Caco-2 (cell line): ENCODE data around the gene CITED4. TPM values are rescaled to one million over a fixed set of nuclear protein-coding genes. Genes with fewer than 3 reads are reported as not detected.

Experiments
- BruUV-seq: library from RNA; stranded (reverse); fragments of 400-500 nt; replicated peaks from 2 replicates; lab custom pipeline; 2021; lab: Mats Ljungman, UMichigan
- CTCF ChIA-PET: fragments of 300-600 bp; sonication (Branson Sonifier 250); formaldehyde crosslinking; loops from one replicate; lab custom pipeline; 2022; ENCODE audit warnings: antibody characterized with exemption; lab: Charles Lee
- POLR2A ChIA-PET: fragments of 300-600 bp; sonication (Branson Sonifier 250); formaldehyde crosslinking; loops from one replicate; lab custom pipeline; 2022; ENCODE audit warnings: antibody characterized with exemption; lab: Charles Lee
- DNase-seq, 2 experiments: peaks; one replicate each; pipeline versions ENCODE4 v3.0.0 to v3.0.0-alpha.2; 2020 to 2022
- H3K27me3 ChIP-seq: replicated peaks from 2 replicates; pipeline ENCODE4 v1.6.0; 2011; ENCODE audit warnings: low read length; ENCODE audit not compliant: control insufficient read depth, insufficient read depth
- H3K36me3 ChIP-seq: 2 replicates; pipeline ENCODE4 v1.5.1; 2011; ENCODE audit warnings: low read length; ENCODE audit not compliant: control insufficient read depth, insufficient read depth
- H3K4me1 ChIP-seq: fragments of 250-450 bp; sonication (Bioruptor Pico); 2 replicates; pipeline ENCODE4 v1.5.1; 2020; ENCODE audit warnings: mild to moderate bottlenecking
- H3K4me3 ChIP-seq: 2 replicates; pipeline ENCODE4 v1.5.1; 2011; ENCODE audit warnings: low read depth, mild to moderate bottlenecking, control low read depth, low read length
- H3K9me3 ChIP-seq: fragments of 250-450 bp; sonication (Bioruptor Pico); 2 replicates; pipeline ENCODE4 v1.5.1; 2020; ENCODE audit warnings: mild to moderate bottlenecking, moderate library complexity
- H3K27ac Mint-ChIP-seq: one replicate; pipeline ENCODE4 v1.8.0; 2022; ENCODE audit warnings: mixed read lengths; ENCODE audit not compliant: unreplicated experiment
- H3K27me3 Mint-ChIP-seq: one replicate; pipeline ENCODE4 v1.8.0; 2022; ENCODE audit warnings: mixed read lengths; ENCODE audit not compliant: insufficient read depth, unreplicated experiment
- H3K36me3 Mint-ChIP-seq: one replicate; pipeline ENCODE4 v1.8.0; 2022; ENCODE audit warnings: mild to moderate bottlenecking, mixed read lengths; ENCODE audit not compliant: insufficient read depth, unreplicated experiment
- H3K4me1 Mint-ChIP-seq: one replicate; pipeline ENCODE4 v1.8.0; 2022; ENCODE audit warnings: low read depth, mixed read lengths; ENCODE audit not compliant: unreplicated experiment
- H3K4me3 Mint-ChIP-seq: one replicate; pipeline ENCODE4 v1.8.0; 2022; ENCODE audit warnings: mild to moderate bottlenecking, moderate library complexity, mixed read lengths; ENCODE audit not compliant: unreplicated experiment
- H3K9me3 Mint-ChIP-seq: one replicate; pipeline ENCODE4 v1.8.0; 2022; ENCODE audit warnings: mixed read lengths; ENCODE audit not compliant: unreplicated experiment
- CTCF ChIP-seq, 2 experiments: fragments of 200-600 bp in 1 of 2; IDR thresholded peaks; 1 replicate in 1 of 2; 2 replicates in 1 of 2; pipeline versions ENCODE4 v1.5.1 to v1.8.0; 2011 to 2022; ENCODE audit warnings: antibody characterized with exemption in 1 of 2, control low read depth in 1 of 2, inconsistent platforms in 1 of 2, low read depth in 1 of 2, low read length in 1 of 2, mild to moderate bottlenecking in 1 of 2, moderate library complexity in 1 of 2; ENCODE audit not compliant: insufficient read depth in 1 of 2, severe bottlenecking in 1 of 2, unreplicated experiment in 1 of 2
- intact Hi-C: fragments of 100-400 bp; cut with micrococcal nuclease; formaldehyde crosslinking; loops from one replicate; pipeline ENCODE4 v1.10.0; 2022; ENCODE audit not compliant: unreplicated experiment
- total RNA-seq: library from RNA; stranded (reverse); gene quantifications from 2 replicates; pipeline ENCODE4 v1.2.3, GENCODE V29; 2022

The CITED4 gene
- total RNA-seq, 1 experiment from 2014 or later = 19.5 TPM

GRCh38 chr1:40899230-40899870, 37.2 kb upstream of the CITED4 start:
- POLR2A ChIA-PET = interaction anchor here (0.5 kb wide), 1 partner anchor 40 kb away, joined by 4 read pairs; no protein-coding TSS in a partner anchor
- Mint-ChIP-seq H3K27ac (peak overlapping the region; percentile 67), H3K9me3 (peaks cover 11% of the 10 kb centered on the region), H3K36me3 (no peaks in the 10 kb centered on the region), H3K27me3 (no peaks in the 10 kb centered on the region), H3K4me3 (no peak overlapping the region), H3K4me1 (peaks cover 13% of the 10 kb centered on the region)
- no peak overlapping the region for H3K4me3 ChIP-seq
- intact Hi-C loops = loop anchor here (1.0 kb wide), 1 partner anchor 36 kb away; no protein-coding TSS in a partner anchor
- H3K4me1 ChIP-seq = peaks cover 26% of the 10 kb centered on the region
- no peaks in the 10 kb centered on the region for H3K36me3 ChIP-seq
- no peaks in the 10 kb centered on the region for H3K27me3 ChIP-seq
- H3K9me3 ChIP-seq = peaks cover under 1% of the 10 kb centered on the region; the same call in 1 of the 2 replicates
- CTCF ChIA-PET = no interaction called here
- BruUV-seq = no TSS peak
- no peak for TF ChIP-seq CTCF (IDR thresholded peaks at IDR 0.05; ENCODE audit: insufficient read depth in 1 of 2, low read depth in 1 of 2, low read length in 1 of 2, severe bottlenecking in 1 of 2, unreplicated experiment in 1 of 2)
- DNase-seq = peak; percentile 66 to 85

- Mint-ChIP-seq H3K27ac (peak overlapping the region; percentile 67), H3K27me3 (no peaks in the 10 kb centered on the region), H3K9me3 (peaks cover 15% of the 10 kb centered on the region), H3K36me3 (no peaks in the 10 kb centered on the region), H3K4me1 (peaks cover 13% of the 10 kb centered on the region), H3K4me3 (no peak overlapping the region)
- no peaks in the 10 kb centered on the region for H3K27me3 ChIP-seq
- no peaks in the 10 kb centered on the region for H3K36me3 ChIP-seq
- no peak overlapping the region for H3K4me3 ChIP-seq
- CTCF ChIA-PET = no interaction called here
- no TSS peak for BruUV-seq
- DNase-seq = no peak
- POLR2A ChIA-PET = no interaction called here
- peaks cover 7% of the 10 kb centered on the region; the same call in 1 of the 2 replicates for H3K9me3 ChIP-seq
- intact Hi-C loops = no loop called here
- H3K4me1 ChIP-seq = peaks cover 26% of the 10 kb centered on the region
- TF ChIP-seq CTCF (IDR thresholded peaks at IDR 0.05; ENCODE audit: insufficient read depth in 1 of 2, low read depth in 1 of 2, low read length in 1 of 2, severe bottlenecking in 1 of 2, unreplicated experiment in 1 of 2) = no peak
These were observed 36.3 kb upstream of the CITED4 start for GRCh38 chr1:40898431-40898901.

GRCh38 chr1:40897513-40897912, 35.4 kb upstream of the CITED4 start:
- ChIA-PET POLR2A (no interaction called here), CTCF (no interaction called here)
- no TSS peak for BruUV-seq
- peaks cover 25% of the 10 kb centered on the region for H3K9me3 Mint-ChIP-seq
- H3K36me3 Mint-ChIP-seq = no peaks in the 10 kb centered on the region
- no peak for TF ChIP-seq CTCF (IDR thresholded peaks at IDR 0.05; ENCODE audit: insufficient read depth in 1 of 2, low read depth in 1 of 2, low read length in 1 of 2, severe bottlenecking in 1 of 2, unreplicated experiment in 1 of 2)
- H3K4me3 Mint-ChIP-seq = no peak overlapping the region
- H3K27me3 ChIP-seq = no peaks in the 10 kb centered on the region
- no peak overlapping the region for H3K4me3 ChIP-seq
- no peaks in the 10 kb centered on the region for H3K36me3 ChIP-seq
- H3K27ac Mint-ChIP-seq = no peak overlapping the region
- H3K4me1 ChIP-seq = peaks cover 26% of the 10 kb centered on the region
- H3K9me3 ChIP-seq = peaks cover 7% of the 10 kb centered on the region; the same call in 1 of the 2 replicates
- no peaks in the 10 kb centered on the region for H3K27me3 Mint-ChIP-seq
- intact Hi-C loops = no loop called here
- H3K4me1 Mint-ChIP-seq = peaks cover 13% of the 10 kb centered on the region
- no peak for DNase-seq
